ENCODE measurements around the gene ILF3.

DNA sequence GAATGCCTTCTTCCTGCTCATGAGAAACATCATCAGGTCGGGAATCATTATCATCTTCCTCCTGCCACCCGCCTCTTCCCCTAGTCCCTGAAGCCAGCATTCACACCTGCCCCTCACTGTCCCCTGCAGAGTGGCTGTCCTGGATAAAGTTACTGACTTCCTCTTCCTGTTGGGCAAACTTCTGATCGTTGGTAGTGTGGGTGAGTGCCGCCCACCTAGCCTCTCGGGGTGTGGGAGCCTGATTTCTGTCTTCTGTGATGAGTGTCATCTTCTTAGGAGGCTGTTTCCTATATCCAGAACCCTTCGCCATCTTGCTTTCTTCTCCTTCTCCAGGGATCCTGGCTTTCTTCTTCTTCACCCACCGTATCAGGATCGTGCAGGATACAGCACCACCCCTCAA, 16.3 kb upstream of the ILF3 start:
- TF ChIP-seq, protein P1, sequence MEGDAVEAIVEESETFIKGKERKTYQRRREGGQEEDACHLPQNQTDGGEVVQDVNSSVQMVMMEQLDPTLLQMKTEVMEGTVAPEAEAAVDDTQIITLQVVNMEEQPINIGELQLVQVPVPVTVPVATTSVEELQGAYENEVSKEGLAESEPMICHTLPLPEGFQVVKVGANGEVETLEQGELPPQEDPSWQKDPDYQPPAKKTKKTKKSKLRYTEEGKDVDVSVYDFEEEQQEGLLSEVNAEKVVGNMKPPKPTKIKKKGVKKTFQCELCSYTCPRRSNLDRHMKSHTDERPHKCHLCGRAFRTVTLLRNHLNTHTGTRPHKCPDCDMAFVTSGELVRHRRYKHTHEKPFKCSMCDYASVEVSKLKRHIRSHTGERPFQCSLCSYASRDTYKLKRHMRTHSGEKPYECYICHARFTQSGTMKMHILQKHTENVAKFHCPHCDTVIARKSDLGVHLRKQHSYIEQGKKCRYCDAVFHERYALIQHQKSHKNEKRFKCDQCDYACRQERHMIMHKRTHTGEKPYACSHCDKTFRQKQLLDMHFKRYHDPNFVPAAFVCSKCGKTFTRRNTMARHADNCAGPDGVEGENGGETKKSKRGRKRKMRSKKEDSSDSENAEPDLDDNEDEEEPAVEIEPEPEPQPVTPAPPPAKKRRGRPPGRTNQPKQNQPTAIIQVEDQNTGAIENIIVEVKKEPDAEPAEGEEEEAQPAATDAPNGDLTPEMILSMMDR (IDR thresholded peaks at IDR 0.05): no peak
- TF ChIP-seq RAD21 (conservative IDR thresholded peaks at IDR 0.05 in 1 of 2, IDR thresholded peaks at IDR 0.05 in 1 of 2) (no peak), KDM1A (IDR thresholded peaks at IDR 0.05; ENCODE audit: low read depth) (no peak), NFE2L2 (conservative IDR thresholded peaks at IDR 0.05; ENCODE audit: low read length) (no peak), POLR2A (IDR thresholded peaks at IDR 0.05; ENCODE audit: low read length) (no peak)
